Head of caudate nucleus (tissue), 42 donors: ENCODE data around the gene ZNF841.
"Not testable (repeated sequence)": the region's sequence is repeated elsewhere in the genome, so short reads cannot be mapped to it uniquely, and the experiment has no call there.

Experiments used
- DNase-seq, 42 donors: peaks; one replicate each; pipeline versions ENCODE4 v3.0.0 to v3.0.0-alpha.2; 2020 to 2021; ENCODE audit warnings: mixed read lengths in 7 of 42
- intact Hi-C: fragments of 100-400 bp; cut with DNase I; formaldehyde crosslinking; loops from one replicate; pipeline ENCODE4 v1.15.0; 2022

ZNF841 gene

DNA sequence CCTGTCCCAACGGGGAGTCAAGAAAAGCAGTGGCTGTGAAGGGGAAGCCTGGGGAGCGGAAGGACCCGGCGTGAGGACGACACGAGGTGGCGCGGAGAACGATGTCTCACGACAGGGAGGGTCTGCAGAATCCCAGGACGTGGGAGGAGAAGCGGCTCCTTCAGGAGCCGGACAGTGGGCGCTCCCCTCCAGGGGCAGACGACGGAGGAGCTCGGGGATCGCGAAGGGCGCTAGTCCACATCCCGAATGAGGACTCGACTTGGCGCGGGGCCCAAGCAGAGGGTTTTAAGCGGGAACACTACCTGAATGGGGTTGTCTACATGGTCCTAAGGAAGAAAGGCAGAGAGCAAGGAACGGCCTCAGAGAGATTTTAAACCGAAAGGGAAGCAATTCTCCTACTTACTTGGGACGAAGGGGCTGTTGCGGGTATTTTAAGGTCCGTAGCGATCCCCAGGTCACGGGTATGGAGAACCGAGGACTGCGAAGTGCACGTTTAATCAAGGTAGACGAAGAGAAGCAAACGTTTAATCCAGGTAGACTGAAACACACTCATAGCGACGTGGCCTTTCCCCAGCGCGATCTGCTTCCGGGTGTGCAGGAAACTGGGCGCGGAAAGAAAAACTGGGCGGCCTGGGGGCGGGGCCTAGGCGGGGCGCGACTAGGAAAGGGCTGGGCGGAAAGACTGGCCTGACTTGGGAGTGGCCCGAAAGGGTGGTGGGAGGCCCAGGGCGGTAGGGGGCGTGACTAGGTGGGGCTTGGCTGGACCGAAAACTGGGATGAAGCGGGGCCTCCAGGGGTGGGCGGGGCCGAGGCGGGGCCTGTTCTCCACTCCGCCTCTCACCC lies at the start of gene ZNF841:
TSS of gene ZNF841 (minus strand) at position 594 of the 843 bp plus-strand sequence. CDS start 10,964 bp downstream, outside the sequence.
- intact Hi-C loops: no loop called here
- peak; percentile 85 to 98 (median 96) for DNase-seq

DNA sequence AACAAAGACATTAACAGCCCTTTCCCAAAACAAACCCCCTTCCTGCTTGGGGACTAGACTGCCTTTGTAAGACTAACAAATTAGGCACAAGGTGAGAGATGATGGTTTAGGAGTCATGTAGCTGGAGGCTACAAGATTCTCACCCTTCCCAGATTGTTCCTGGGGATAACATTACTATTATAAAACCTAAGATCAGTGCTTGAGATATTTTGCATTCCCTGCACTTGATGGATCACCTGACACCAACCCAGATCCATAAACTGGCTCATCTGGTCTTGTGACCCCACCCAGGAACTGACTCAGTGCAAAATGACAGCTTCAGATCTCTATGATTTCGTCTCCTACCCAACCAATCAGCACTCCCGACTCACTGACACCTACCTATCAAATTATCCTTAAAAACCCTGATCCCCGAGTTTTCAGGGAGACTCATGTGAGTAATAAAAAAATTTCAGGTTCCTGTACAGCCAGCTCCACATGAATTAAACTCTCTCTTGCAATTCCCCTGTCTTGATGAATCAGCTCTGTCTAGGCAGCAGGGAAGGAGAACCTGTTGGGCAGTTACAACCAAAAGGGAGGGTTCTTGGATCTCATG lies 46.5 kb upstream of the ZNF841 start:
- intact Hi-C loops: no loop called here

DNA sequence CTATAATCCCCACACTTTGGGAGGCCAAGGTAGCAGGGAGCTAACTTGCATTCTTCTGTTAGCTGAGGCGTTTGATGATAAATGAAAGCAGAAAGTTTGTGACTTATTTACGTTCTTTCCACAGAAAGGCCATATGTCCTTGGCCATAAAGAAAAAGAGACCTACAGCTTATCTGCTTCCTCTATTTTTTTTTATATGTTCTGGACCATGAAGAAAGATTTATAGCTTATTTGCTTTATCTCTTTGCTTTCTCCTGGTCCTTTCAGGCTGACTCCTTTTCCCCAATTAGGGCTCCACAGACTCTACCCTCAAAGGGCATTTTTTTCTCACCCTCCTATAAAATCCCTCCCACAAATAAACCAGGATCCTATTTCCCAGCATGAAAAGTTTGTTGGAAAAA lies 45.6 kb upstream of the ZNF841 start:
- no peak for DNase-seq
- intact Hi-C loops: no loop called here

More for the DNA sequence above, 46.5 kb upstream of the ZNF841 start:
- DNase-seq: peak in 4 of 42 donors; percentile 10 to 26 (median 14)

DNA sequence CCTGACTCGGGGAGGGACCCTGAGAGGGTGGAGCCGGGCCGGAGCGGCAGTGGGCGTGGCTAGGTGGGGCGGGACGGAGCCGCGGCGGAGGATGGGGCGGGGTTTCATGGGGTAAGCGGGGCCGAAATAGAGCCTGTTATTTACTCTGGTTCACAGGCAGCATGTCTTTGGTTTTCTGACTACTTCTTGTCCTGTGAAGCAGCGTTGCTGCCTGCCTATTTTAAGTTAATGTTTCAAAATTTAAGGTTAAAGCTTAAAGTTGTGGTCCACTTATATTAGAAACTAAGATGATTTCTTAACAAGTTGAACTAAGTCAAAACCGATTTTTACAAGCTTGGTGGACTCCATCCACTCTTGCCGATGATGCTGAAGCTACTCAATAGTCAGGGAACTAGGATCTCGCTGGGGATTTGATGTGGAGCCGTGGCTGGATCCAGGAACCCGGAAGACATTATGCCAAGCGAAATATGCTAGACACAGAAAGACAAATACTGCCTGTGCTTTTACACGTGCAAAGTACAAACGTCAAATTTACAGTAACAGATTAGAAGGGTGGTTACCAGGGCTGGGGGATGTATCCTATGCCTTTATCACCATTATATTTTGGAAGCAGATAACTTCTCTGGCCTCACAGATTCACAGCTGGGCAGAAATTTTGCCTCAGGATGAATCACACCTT lies 44.6 kb upstream of the ZNF841 start:
- DNase-seq: peak in 9 of 42 donors; percentile 4 to 99 (median 21)
- intact Hi-C loops: no loop called here

DNA sequence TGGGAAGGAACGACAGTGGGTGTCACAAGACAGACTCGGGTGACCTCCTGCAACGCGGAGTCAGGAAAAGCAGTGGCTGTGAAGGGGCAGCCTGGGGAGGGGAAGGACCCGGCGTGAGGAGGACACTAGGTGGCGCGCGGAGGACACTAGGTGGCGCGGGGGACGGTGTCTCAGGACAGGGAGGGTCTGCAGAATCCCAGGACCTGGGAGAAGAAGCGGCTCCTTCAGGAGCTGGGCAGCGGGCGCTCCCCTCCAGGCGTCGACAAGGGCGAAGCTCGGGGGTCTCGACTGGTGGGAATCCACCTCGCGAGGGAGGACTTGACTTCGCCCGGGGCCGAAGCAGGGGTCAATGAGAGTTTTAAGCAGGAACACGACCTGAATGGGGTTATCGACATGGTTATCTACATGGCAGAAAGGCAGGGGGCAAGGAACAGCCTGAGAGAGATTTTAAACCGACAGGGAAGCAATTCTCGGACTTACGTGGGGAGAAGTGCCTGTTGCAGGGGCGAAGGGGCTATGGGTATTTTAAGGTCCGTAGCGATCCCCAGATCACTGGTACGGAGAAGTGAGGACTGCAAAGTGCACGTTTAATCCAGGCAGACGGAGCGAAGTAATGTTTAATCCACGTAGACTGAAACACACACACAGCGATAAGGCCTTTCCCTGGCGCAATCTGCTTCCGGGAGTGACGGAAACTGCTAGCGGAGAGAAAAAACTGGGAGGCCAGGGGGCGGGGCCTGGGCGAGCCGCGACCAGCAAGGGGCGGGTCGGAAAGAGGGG lies 43.9 kb upstream of the ZNF841 start, which contains the start of gene ZNF616:
TSS of gene ZNF616 (minus strand) at position 687 of the 780 bp plus-strand sequence. CDS start 9,426 bp downstream, outside the sequence.
- intact Hi-C loops: loop anchor here (2.0 to 5.0 kb wide), 2 partner anchors 53 to 97 kb away; partner anchors contain the start of gene PPP2R1A

DNA sequence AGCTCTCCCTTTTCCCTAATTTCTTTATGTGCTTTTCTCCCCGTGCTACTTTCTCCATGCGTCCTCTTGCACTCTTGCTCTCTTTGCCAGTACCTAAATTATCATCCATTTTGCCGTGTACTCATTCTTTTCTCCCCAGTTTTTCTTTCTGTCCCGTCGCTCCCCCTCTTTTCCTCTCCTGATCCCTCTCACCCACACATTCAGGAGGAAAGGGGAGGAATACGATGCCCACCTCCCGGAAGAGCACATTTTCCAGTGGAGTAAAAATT lies 43.4 kb upstream of the ZNF841 start:
- DNase-seq: no peak
- intact Hi-C loops: loop anchor here (2.0 to 5.0 kb wide), 2 partner anchors 53 to 98 kb away; partner anchors contain the start of gene PPP2R1A

More for the DNA sequence above, 43.9 kb upstream of the ZNF841 start, which contains the start of gene ZNF616:
- DNase-seq: peak; percentile 81 to 99 (median 98)

DNA sequence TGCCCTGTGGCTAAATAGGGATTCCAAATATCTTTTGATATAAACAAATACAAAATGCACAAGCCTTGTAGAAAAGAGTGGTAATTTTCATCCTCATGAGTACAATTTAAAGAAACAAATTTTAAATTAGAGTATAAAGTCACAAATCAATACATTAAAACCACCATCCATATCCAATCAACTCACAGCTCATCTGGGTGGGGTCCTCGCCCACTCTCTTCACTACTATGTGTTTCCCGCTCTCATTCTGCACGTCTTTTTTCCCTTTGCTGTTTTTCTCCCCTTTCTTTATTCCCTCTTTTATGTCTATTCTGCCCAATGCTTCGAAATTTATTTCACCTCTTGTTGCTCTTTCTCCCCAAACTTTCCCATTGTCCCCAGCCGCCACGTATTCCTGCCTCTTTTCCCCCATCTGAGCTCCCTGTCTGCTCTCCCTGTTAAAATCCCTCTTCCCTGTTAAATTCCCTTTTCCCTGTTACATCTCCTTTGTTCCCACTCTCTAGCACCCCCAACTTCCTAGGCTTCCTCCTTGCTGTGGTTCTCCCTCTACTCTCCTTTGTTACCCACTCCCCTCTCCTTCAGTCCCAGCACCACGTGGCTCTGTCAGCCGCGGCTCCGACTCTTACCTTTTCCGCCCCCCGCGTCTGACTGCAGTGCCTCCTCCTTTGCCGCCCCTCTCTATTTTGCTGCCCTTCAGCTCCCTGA lies 42.9 kb upstream of the ZNF841 start:
- DNase-seq: peak in 36 of 42 donors; percentile 4 to 62 (median 34)
- intact Hi-C loops: loop anchor here (2.0 to 5.0 kb wide), 2 partner anchors 54 to 98 kb away; partner anchors contain the start of gene PPP2R1A

DNA sequence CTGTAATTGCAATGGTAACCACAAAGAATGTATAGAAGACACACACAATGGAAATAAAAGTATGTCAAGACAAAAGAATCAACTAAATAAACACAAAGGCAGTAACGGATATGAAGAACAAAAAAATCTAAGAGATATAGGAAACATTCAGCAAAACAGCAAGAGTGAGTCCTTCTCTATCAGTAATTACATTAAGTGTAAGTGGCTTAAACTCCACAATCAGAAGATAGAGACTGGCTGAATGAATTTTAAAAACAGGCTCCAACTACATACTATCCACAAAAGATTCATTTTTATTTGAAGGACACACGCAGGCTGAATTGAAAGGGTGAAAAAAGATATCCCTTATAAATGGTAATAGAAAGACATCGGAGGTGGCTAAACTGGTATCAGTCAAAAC lies 24.7 kb upstream of the ZNF841 start:
- intact Hi-C loops: no loop called here
- no peak for DNase-seq

DNA sequence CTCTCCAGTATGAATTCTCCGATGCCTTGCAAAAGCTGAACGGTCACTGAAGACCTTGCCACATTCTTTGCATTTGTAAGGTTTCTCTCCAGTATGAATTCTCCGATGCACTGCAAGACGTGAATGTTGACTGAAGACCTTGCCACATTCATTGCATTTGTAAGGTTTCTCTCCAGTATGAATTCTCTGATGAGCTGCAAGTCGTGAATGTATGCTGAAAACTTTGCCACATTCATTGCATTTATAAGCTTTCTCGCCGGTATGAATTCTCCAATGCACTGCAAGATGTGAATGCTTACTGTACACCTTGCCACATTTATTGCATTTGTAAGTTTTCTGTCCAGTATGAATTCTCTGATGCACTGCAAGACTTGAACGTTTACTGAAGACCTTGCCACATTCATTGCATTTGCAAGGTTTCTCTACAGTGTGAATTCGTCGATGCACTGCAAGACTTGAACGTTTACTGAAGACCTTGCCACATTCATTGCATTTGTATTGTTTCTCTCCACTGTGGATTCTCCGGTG lies 20.0 kb upstream of the ZNF841 start:
- no peak for DNase-seq
- intact Hi-C loops: no loop called here

DNA sequence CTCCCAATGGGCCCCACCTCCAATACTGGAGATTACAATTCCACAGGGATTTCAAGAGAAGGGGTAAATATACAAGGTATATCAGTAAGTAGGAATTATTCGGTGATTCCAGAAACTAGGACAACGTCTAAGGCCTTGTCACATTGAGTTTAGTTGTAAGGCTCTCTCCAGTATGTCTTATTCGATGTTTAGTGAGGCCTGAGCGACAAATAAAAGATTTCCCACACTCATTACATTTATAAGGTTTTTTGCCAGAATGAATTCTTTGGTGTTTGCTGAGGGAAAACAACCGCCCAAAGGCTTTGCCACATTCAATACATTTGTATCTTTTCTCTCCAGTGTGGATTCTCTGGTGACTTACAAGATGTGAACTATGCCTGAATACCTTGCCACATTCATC lies 19.1 kb upstream of the ZNF841 start:
- DNase-seq: no peak
- intact Hi-C loops: no loop called here

DNA sequence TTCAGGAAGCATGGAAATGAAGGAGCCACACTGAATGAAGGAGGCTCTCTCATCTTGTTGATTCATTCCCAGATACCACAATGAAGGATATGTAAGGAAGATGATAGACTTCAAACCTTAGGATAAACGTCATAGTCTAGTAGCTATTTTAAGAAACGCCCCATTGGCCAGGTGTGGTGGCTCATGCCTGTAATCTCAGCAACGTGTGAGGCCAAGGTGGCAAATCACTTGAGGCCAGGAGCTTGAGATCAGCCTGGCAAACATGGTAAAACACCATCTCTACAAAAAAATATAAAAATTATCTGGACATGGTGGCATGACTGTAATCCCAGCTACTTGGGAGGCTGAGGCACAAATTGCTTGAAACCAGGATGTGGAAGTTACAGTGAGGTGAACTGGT lies 17.1 kb upstream of the ZNF841 start:
- intact Hi-C loops: no loop called here
- DNase-seq: no peak

DNA sequence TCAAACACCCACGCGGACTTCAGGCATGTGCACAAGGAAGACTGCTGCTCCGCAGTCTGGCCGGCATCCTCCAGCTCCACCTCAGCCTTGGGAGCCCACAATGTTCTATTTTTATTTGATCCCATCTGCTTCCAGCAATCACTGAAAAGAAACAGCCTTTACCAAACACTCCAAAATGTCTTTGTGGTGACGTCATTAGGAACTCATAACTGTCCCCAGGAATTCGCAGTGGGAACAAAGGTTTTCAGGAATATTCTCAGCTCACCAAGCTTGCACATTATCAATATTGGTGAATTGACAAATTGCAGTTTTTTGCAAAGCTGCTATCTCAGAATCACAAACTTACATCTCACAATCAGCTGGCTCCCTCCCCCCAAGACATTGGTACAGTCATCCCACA lies 15.2 kb upstream of the ZNF841 start:
- DNase-seq: no peak
- intact Hi-C loops: no loop called here

DNA sequence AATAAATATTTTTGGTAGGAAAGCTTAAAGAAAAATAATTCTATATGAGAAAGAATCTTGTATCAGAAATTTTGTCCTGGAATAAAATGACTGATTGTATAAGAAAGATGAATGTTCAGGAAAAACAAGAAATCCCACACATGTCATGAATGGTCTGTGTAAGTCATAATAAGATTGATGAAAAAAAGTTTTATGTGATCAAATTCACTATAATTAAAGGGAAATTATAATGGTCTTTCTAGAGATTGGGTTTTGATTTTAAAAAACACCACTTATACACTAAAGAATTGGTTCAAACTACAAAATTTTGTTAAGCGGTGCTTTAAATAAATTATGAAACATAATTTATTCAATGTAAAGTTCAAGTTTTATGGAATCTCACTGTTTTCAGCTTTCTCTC lies 7.2 kb upstream of the ZNF841 start:
- no peak for DNase-seq
- intact Hi-C loops: no loop called here

DNA sequence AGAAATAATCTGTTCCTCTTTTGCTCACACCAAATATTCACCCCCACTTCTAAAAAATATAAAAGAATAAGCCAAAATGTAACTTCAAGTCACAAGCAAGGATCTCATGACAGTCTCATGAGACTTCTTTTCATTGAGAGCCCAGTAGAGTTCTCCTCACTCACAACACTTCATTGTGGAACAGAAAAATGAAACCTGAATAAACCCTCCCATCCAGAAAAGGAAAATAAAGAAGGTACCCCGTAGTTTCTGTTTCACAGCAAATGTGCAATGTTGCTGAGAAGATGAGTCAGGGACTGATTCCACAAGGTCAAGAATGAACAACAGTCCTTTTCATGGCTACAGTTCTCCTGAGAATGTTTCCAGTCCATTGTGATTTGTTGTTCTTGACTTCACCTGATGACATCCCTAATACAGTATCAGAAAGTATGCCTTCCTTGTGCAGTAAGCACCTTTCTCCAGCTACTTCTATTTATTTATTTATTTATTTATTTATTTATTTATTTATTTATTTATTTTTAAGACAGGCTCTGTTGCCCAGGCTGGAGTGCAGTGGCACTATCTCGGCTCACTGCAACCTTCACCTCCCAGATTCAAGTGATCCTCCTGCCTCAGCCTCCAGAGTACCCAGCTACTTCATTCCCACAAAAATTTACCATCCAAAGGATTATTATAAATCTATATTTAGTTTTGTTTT lies 6.4 kb upstream of the ZNF841 start:
- intact Hi-C loops: no loop called here
- DNase-seq: no peak

DNA sequence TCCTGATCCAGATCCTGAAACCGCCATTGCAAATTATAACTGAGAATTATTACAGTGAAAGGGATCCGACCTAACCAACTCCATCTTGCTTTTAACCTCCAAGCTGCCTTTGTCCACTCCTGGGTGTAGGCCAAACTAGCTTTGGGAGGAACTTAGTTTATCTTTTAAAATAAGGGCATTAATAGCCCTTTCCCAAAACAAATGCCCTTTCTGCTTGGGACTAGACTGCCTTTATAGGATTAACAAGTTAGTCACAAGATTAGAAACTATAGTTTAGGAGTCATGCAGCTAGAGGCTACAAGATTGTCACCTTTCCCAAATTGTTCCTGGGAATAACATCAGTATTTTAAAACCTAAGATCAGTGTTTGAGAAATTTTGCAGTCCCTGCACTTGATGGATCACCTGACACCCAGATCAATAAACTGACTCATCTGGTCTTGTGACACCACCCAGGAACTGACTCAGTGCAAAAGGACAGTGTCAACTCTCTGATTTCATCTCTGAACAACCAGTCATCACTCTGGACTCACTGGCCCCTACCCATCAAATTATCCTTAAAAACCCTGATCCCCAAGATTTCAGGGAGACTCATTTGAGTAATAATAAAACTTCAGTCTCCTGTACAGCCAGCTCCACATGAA lies 4.1 kb upstream of the ZNF841 start:
- intact Hi-C loops: no loop called here
- no peak for DNase-seq

DNA sequence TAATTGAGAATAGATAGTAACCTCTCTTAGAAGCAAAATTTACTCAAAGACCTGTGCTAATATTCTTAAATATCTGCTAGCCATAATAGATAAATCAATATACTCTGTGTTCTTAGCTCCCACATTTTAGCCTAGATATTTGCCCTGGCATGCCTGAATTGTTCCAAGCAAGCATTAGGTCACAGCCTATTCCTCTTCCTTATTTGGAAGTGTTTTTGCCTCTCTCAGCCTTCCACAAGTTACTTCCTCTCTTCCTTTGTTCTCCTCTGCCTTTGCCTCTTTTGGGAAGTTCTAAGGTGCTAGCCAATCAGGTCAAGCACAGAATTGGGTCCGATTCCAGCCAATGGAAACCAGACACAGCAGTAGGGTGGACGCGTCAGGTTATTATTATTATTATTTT lies 851 bp upstream of the ZNF841 start:
- intact Hi-C loops, DNase-seq: not testable (repeated sequence)

DNA sequence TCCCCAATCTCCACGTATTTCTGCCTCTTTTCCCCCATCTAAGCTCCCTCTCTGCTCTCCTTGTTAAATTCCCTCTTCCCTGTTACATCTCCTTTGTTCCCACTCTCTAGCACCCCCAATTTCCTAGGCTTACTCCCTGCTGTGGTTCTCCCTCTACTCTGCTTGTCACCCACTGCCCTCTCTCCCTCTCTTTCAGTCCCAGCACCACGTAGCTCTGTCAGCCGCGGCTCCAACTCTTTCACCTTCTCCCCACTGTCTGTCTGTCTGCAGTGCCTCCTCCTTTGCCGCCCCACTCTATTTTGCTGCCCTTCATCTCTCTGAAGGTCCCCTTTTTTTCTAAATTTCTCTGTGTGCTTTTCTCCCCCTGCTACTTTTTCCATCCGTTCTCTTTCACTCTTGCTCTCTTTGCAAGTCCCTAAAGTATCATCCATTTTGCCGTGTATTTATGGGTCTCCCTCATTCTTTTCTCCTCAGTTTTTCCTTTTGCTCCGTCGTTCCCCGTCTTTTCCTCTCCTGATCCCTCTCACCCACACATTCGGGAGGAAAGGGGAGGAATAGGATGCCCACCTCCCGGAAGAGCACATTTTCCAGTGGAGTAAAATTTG lies 937 bp downstream of the ZNF841 start:
- intact Hi-C loops: no loop called here

More for the DNA sequence above, 937 bp downstream of the ZNF841 start:
- DNase-seq: peak in 1 of 42 donors; percentile 2
